Measurements from ENCODE around the gene POFUT1. TPM values are rescaled to one million over a fixed set of nuclear protein-coding genes. Genes with fewer than 3 reads are reported as not detected.

Gene POFUT1
- polyA plus RNA-seq (2013, experiment 1 of 2): 59.1 TPM
- 60.0 TPM for polyA plus RNA-seq (2013, experiment 2 of 2)

DNA sequence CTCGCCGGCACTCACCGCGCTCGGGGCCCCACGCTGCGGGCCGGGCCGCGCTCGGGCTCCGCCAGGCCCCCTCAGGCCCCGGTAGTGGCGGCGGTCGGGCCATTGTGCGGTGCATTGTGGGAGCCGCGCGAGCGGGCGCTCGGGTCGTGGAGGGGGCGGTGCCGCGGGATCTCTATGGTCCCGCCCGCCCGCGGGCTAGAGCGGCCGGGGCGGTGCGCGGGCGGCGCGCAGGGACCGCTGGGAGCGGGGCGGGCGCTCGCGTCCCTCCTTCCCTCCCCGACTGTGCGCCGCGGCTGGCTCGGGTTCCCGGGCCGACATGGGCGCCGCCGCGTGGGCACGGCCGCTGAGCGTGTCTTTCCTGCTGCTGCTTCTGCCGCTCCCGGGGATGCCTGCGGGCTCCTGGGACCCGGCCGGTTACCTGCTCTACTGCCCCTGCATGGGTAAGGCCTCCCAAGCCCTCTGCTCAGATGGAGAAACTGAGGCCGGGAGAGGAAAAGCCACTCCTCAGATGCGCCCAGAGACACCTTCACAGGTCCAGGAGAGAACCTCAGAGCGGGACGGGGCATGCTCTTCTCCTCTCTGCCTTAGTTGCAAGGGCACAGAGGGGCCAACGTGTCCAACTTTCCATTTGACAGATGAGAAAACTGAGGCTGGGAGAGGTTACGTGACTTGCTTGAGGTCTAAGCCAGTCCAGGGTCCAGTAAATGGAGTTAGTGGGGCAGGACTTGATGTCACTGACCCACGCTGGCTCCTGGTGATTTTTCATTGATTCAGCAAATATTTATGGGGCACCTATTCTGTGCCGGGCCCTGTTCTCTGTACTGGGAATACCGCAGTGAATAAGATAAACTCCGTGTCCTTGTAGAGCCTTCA lies at the start of gene POFUT1, which contains the start of gene PLAGL2:
Gene POFUT1 (plus strand): TSS at position 255 of the 873 bp plus-strand sequence. CDS start 62 bp downstream, at position 317.
Gene PLAGL2 (minus strand): TSS at position 118 of the 873 bp plus-strand sequence. CDS start 5,565 bp downstream, outside the sequence.
- peak within 1 kb of the TSS; percentile 84 to 94 for H3K4ac ChIP-seq (ENCODE audit: low read depth in 1 of 2, low read length in 2 of 2)
- peak within 1 kb of the TSS; percentile 97 to 99 for H3K14ac ChIP-seq (ENCODE audit: low read length in 2 of 2)
- H2BK5ac ChIP-seq (ENCODE audit: low read depth, low read length, poor library complexity, severe bottlenecking): peak within 1 kb of the TSS; percentile 74
- H2BK15ac ChIP-seq (ENCODE audit: low read depth, poor library complexity, severe bottlenecking): peak within 1 kb of the TSS; percentile 85
- peaks cover 27% of the 10 kb centered on the region in 2 experiments for H3K36me3 ChIP-seq (ENCODE audit: control insufficient read depth in 1 of 2, insufficient read depth in 2 of 2, low read depth in 1 of 2, low read length in 2 of 2)
- H3K18ac ChIP-seq (ENCODE audit: low read depth in 1 of 2, low read length in 2 of 2): peak within 1 kb of the TSS; percentile 87 to 90
- H3K27me3 ChIP-seq (ENCODE audit: control insufficient read depth in 1 of 2, insufficient read depth in 1 of 2, low read length in 2 of 2): no peaks in the 10 kb centered on the region
- H4K8ac ChIP-seq (ENCODE audit: low read length): peak within 1 kb of the TSS; percentile 96
- peaks cover 18% of the 10 kb centered on the region for H3K4me1 ChIP-seq (ENCODE audit: control insufficient read depth, insufficient read depth, low read depth, low read length)
- H2BK120ac ChIP-seq (ENCODE audit: low read depth, low read length): peak within 1 kb of the TSS; percentile 96
- DNase-seq: peak; percentile 91
- WGBS: 4% methylated on average over 56 of the region's 74 CpGs
- H2AK5ac ChIP-seq (ENCODE audit: low read length, severe bottlenecking): peak within 1 kb of the TSS; percentile 34
- peak within 1 kb of the TSS; percentile 69 to 98 for H3K4me3 ChIP-seq (ENCODE audit: insufficient read depth in 1 of 2, low read depth in 1 of 2, low read length in 2 of 2)
- H4K91ac ChIP-seq (ENCODE audit: low read length): peak within 1 kb of the TSS; percentile 83
- H3K9ac ChIP-seq (ENCODE audit: low read length): peak within 1 kb of the TSS; percentile 98
- H3K23ac ChIP-seq (ENCODE audit: low read length in 2 of 2): peak within 1 kb of the TSS in 1 of 2 experiments; percentile 95
- H3K9me3 ChIP-seq (ENCODE audit: control insufficient read depth, low read length): no peaks in the 10 kb centered on the region
- peak within 1 kb of the TSS in 1 of 2 experiments; percentile 42 for H2BK12ac ChIP-seq (ENCODE audit: low read length in 2 of 2)
- H3K27ac ChIP-seq (ENCODE audit: low read length, poor library complexity, severe bottlenecking): no peak within 1 kb of the TSS
- peak within 1 kb of the TSS; percentile 93 for H3K4me2 ChIP-seq (ENCODE audit: low read length, poor library complexity, severe bottlenecking)
- H3K79me1 ChIP-seq (replicated peaks; ENCODE audit: low read length, poor library complexity, severe bottlenecking): peaks cover 62% of the 10 kb centered on the region
- H2AFZ ChIP-seq (ENCODE audit: low read depth, low read length): peak within 1 kb of the TSS; percentile 95

DNA sequence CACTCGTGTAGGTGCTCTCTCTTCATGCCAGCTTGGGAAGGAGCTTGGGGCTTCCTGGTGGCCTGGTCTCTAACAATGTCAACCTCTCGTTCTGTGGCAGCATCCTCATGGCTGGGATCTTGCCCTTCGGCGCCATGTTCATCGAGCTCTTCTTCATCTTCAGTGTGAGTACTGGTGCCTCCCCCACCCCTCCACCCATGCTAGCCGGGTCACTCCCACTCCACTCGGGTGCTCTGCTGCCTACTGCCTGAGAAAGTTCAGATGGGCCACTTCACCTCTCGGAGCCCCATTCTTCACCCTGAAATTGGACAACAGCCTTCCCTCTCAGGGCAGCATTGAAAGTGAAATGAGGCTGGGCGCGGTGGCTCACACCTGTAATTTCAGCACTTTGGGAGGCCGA lies 49.3 kb upstream of the POFUT1 start:
- Histone ChIP-seq H3K27ac (ENCODE audit: low read length, poor library complexity, severe bottlenecking) (no peak overlapping the region), H3K14ac (ENCODE audit: low read length in 2 of 2) (no peak overlapping the region)
- 97% methylated on average over 11 of the region's 11 CpGs for WGBS

DNA sequence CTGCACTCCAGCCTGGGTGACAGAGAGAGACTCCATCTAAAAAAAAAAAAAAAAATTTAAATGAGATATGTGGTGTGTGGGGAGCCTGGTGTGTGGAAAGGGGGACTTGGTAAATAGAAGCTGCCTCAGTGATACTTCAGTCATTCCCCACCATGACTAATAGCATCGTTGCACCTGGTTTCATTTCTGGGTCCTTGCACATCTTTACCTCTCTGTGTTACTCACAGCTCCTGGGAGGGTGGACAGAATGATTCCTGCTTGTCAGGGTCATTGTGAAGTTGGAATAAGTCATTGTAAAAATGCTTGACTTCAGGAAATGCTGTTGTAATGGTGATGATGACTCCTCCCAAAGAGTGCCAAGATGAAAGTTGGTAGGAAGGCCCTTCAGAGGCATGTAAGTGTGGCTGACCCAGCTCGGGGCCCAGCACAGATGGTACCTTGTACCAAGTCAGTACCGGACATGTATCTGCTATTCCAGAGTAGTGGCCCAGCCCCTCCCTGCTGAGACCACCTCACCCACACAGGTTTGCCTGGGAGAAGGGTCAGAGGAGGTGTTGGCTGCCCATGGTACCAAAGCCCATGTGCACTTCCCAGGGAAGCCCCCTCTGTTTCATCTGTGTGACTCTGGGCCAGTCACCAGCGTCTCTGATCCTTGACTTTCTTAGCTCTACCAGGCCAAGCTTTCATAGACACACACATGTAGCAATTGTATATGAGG lies 48.6 kb upstream of the POFUT1 start:
- H3K4ac ChIP-seq (ENCODE audit: low read depth in 1 of 2, low read length in 2 of 2): no peak overlapping the region
- no peak overlapping the region for H3K27ac ChIP-seq (ENCODE audit: low read length, poor library complexity, severe bottlenecking)
- no peak overlapping the region for H3K14ac ChIP-seq (ENCODE audit: low read length in 2 of 2)
- no peaks in the 10 kb centered on the region for H3K9me3 ChIP-seq (ENCODE audit: control insufficient read depth, low read length)
- no peak overlapping the region for H3K9ac ChIP-seq (ENCODE audit: low read length)
- no peak overlapping the region for H2BK12ac ChIP-seq (ENCODE audit: low read length in 2 of 2)
- H2AFZ ChIP-seq (ENCODE audit: low read depth, low read length): no peak overlapping the region
- no peak overlapping the region for H2BK120ac ChIP-seq (ENCODE audit: low read depth, low read length)
- 98% methylated on average over 3 of the region's 4 CpGs for WGBS
- H3K79me1 ChIP-seq (replicated peaks; ENCODE audit: low read length, poor library complexity, severe bottlenecking): peaks cover 19% of the 10 kb centered on the region
- H2BK15ac ChIP-seq (ENCODE audit: low read depth, poor library complexity, severe bottlenecking): no peak overlapping the region
- no peak overlapping the region for H2AK5ac ChIP-seq (ENCODE audit: low read length, severe bottlenecking)
- H3K36me3 ChIP-seq (ENCODE audit: control insufficient read depth in 1 of 2, insufficient read depth in 2 of 2, low read depth in 1 of 2, low read length in 2 of 2): peaks cover 63 to 73% of the 10 kb centered on the region in 2 experiments
- H4K8ac ChIP-seq (ENCODE audit: low read length): no peak overlapping the region
- no peak overlapping the region for H3K4me3 ChIP-seq (ENCODE audit: insufficient read depth in 1 of 2, low read depth in 1 of 2, low read length in 2 of 2)
- no peak overlapping the region for H3K23ac ChIP-seq (ENCODE audit: low read length in 2 of 2)
- H3K4me2 ChIP-seq (ENCODE audit: low read length, poor library complexity, severe bottlenecking): no peak overlapping the region
- no peaks in the 10 kb centered on the region for H3K27me3 ChIP-seq (ENCODE audit: control insufficient read depth in 1 of 2, insufficient read depth in 1 of 2, low read length in 2 of 2)
- no peak overlapping the region for H2BK5ac ChIP-seq (ENCODE audit: low read depth, low read length, poor library complexity, severe bottlenecking)
- no peak overlapping the region for H3K18ac ChIP-seq (ENCODE audit: low read depth in 1 of 2, low read length in 2 of 2)
- H3K4me1 ChIP-seq (ENCODE audit: control insufficient read depth, insufficient read depth, low read depth, low read length): peaks cover 12% of the 10 kb centered on the region
- no peak overlapping the region for H4K91ac ChIP-seq (ENCODE audit: low read length)
- DNase-seq: no peak

More for the DNA sequence above, 49.3 kb upstream of the POFUT1 start:
- H3K9me3 ChIP-seq (ENCODE audit: control insufficient read depth, low read length): no peaks in the 10 kb centered on the region
- no peaks in the 10 kb centered on the region for H3K27me3 ChIP-seq (ENCODE audit: control insufficient read depth in 1 of 2, insufficient read depth in 1 of 2, low read length in 2 of 2)
- H3K36me3 ChIP-seq (ENCODE audit: control insufficient read depth in 1 of 2, insufficient read depth in 2 of 2, low read depth in 1 of 2, low read length in 2 of 2): peaks cover 65 to 73% of the 10 kb centered on the region in 2 experiments
- no peak overlapping the region for H2AFZ ChIP-seq (ENCODE audit: low read depth, low read length)
- H2BK120ac ChIP-seq (ENCODE audit: low read depth, low read length): no peak overlapping the region
- H3K4me3 ChIP-seq (ENCODE audit: insufficient read depth in 1 of 2, low read depth in 1 of 2, low read length in 2 of 2): no peak overlapping the region
- H3K9ac ChIP-seq (ENCODE audit: low read length): no peak overlapping the region
- no peak overlapping the region for H3K18ac ChIP-seq (ENCODE audit: low read depth in 1 of 2, low read length in 2 of 2)
- H2BK12ac ChIP-seq (ENCODE audit: low read length in 2 of 2): no peak overlapping the region
- no peak overlapping the region for H3K23ac ChIP-seq (ENCODE audit: low read length in 2 of 2)
- no peak for DNase-seq
- no peak overlapping the region for H2BK15ac ChIP-seq (ENCODE audit: low read depth, poor library complexity, severe bottlenecking)
- H2AK5ac ChIP-seq (ENCODE audit: low read length, severe bottlenecking): no peak overlapping the region
- H4K8ac ChIP-seq (ENCODE audit: low read length): no peak overlapping the region
- peaks cover 12% of the 10 kb centered on the region for H3K4me1 ChIP-seq (ENCODE audit: control insufficient read depth, insufficient read depth, low read depth, low read length)
- no peak overlapping the region for H4K91ac ChIP-seq (ENCODE audit: low read length)
- no peak overlapping the region for H3K4ac ChIP-seq (ENCODE audit: low read depth in 1 of 2, low read length in 2 of 2)
- no peak overlapping the region for H2BK5ac ChIP-seq (ENCODE audit: low read depth, low read length, poor library complexity, severe bottlenecking)
- no peak overlapping the region for H3K4me2 ChIP-seq (ENCODE audit: low read length, poor library complexity, severe bottlenecking)
- peaks cover 18% of the 10 kb centered on the region for H3K79me1 ChIP-seq (replicated peaks; ENCODE audit: low read length, poor library complexity, severe bottlenecking)
